Liver (tissue), 9 donors: ENCODE results near the gene SULT1C4. TPM values are rescaled to one million over a fixed set of nuclear protein-coding genes. Genes with fewer than 3 reads are reported as not detected.

Source experiments
- DNase-seq: peaks from one replicate; pipeline ENCODE4 v3.0.0-alpha.2; 2017; ENCODE audit warnings: low spot score
- H3K27ac ChIP-seq, 2 donors: one replicate each; pipeline ENCODE4 v1.7.0; 2013; ENCODE audit warnings: inconsistent platforms in 2 of 2, low read length in 2 of 2, control low read depth in 1 of 2, low read depth in 1 of 2, mild to moderate bottlenecking in 1 of 2
- H3K27me3 ChIP-seq, 4 donors: one replicate each; pipeline versions ENCODE4 v1.6.1 to v1.7.0; 2013; ENCODE audit warnings: low read length in 3 of 4, inconsistent platforms in 1 of 4, mild to moderate bottlenecking in 1 of 4, moderate library complexity in 1 of 4; ENCODE audit not compliant: control insufficient read depth in 4 of 4, insufficient read depth in 4 of 4
- H3K36me3 ChIP-seq, 4 donors: one replicate each; pipeline versions ENCODE4 v1.6.1 to v1.7.0; 2013; ENCODE audit warnings: low read length in 3 of 4, mild to moderate bottlenecking in 3 of 4, low read depth in 1 of 4, moderate library complexity in 1 of 4; ENCODE audit not compliant: control insufficient read depth in 4 of 4, insufficient read depth in 3 of 4
- H3K4me1 ChIP-seq, 4 donors: one replicate each; pipeline versions ENCODE4 v1.6.1 to v1.7.0; 2013; ENCODE audit warnings: low read length in 3 of 4, mild to moderate bottlenecking in 3 of 4, moderate library complexity in 1 of 4; ENCODE audit not compliant: control insufficient read depth in 4 of 4, insufficient read depth in 4 of 4
- H3K4me3 ChIP-seq, 3 donors: one replicate each; pipeline versions ENCODE4 v1.6.1 to v1.7.0; 2013; ENCODE audit warnings: low read length in 3 of 3, control low read depth in 1 of 3, low read depth in 1 of 3, mild to moderate bottlenecking in 1 of 3
- H3K9ac ChIP-seq, 2 donors: one replicate each; pipeline ENCODE4 v1.7.0; 2013; ENCODE audit warnings: low read length in 2 of 2, mild to moderate bottlenecking in 2 of 2, moderate library complexity in 2 of 2, control low read depth in 1 of 2, low read depth in 1 of 2
- H3K9me3 ChIP-seq, 4 donors: one replicate each; pipeline versions ENCODE4 v1.6.1 to v1.7.0; 2013; ENCODE audit warnings: low read length in 3 of 4; ENCODE audit not compliant: control insufficient read depth in 4 of 4
- EGR1 ChIP-seq, 2 donors: IDR thresholded peaks; 2 replicates each; pipeline ENCODE4 v1.6.1; 2016 to 2018; ENCODE audit warnings: antibody characterized with exemption in 2 of 2, low read depth in 2 of 2
- FOXA1 ChIP-seq: IDR thresholded peaks from 2 replicates; pipeline ENCODE4 v1.6.1; 2016; ENCODE audit warnings: antibody characterized with exemption
- FOXA2 ChIP-seq: IDR thresholded peaks from 2 replicates; pipeline ENCODE4 v1.6.1; 2016; ENCODE audit warnings: antibody characterized with exemption
- GABPA ChIP-seq, 2 donors: IDR thresholded peaks in 1 of 2; conservative IDR thresholded peaks in 1 of 2; 2 replicates each; pipeline ENCODE4 v1.6.1; 2016; ENCODE audit warnings: antibody characterized with exemption in 2 of 2, mild to moderate bottlenecking in 1 of 2, moderate library complexity in 1 of 2
- HNF4A ChIP-seq, 2 donors: conservative IDR thresholded peaks; 2 replicates each; pipeline ENCODE4 v1.6.1; 2016; ENCODE audit warnings: antibody characterized with exemption in 2 of 2, mild to moderate bottlenecking in 2 of 2
- HNF4G ChIP-seq: IDR thresholded peaks from 2 replicates; pipeline ENCODE4 v1.6.1; 2016; ENCODE audit warnings: antibody characterized with exemption
- JUND ChIP-seq, 2 donors: IDR thresholded peaks; 2 replicates each; pipeline ENCODE4 v1.6.1; 2016; ENCODE audit warnings: antibody characterized with exemption in 2 of 2
- NR2F2 ChIP-seq: IDR thresholded peaks from 2 replicates; pipeline ENCODE4 v1.6.1; 2016; ENCODE audit warnings: antibody characterized with exemption
- RAD21 ChIP-seq, 2 donors: IDR thresholded peaks; 2 replicates each; pipeline ENCODE4 v1.6.1; 2016; ENCODE audit warnings: antibody characterized with exemption in 2 of 2, mild to moderate bottlenecking in 2 of 2
- RXRA ChIP-seq, 2 donors: IDR thresholded peaks; 2 replicates each; pipeline ENCODE4 v1.6.1; 2017 to 2018; ENCODE audit warnings: antibody characterized with exemption in 2 of 2, mild to moderate bottlenecking in 1 of 2
- SP1 ChIP-seq: IDR thresholded peaks from 2 replicates; pipeline ENCODE4 v1.6.1; 2018; ENCODE audit warnings: antibody characterized with exemption, mild to moderate bottlenecking
- TAF1 ChIP-seq: conservative IDR thresholded peaks from 2 replicates; pipeline ENCODE4 v1.6.1; 2016; ENCODE audit warnings: antibody characterized with exemption, mild to moderate bottlenecking
- YY1 ChIP-seq: IDR thresholded peaks from 2 replicates; pipeline ENCODE4 v1.6.1; 2016; ENCODE audit warnings: antibody characterized with exemption, mild to moderate bottlenecking
- WGBS: extraction: QIAGEN DNeasy Blood & Tissue Kit; methylation state at CpG from one replicate; pipeline ENCODE4 v1.1.7; 2013; 5-methylcytosine and 5-hydroxymethylcytosine counted together
- polyA plus RNA-seq, 2 donors: library from polyadenylated mRNA; stranded (reverse) in 1 of 2; unstranded in 1 of 2; fragments of 200-250 nt in 1 of 2; fragments of >200 nt in 1 of 2; fragmentation: Nextera tagmentation in 1 of 2; extraction: Ambion mirVana in 1 of 2; gene quantifications; one replicate each; pipeline versions ENCODE4 v1.2.1 to v1.2.3, GENCODE V29; 2013 to 2015
- total RNA-seq, 2 donors: library from RNA; depleted of rRNA; stranded (reverse); fragments of >200 nt; gene quantifications; one replicate each; pipeline ENCODE4 v1.2.3, GENCODE V29; 2014
- TF ChIP-seq, protein P1 (sequence below): IDR thresholded peaks from 2 replicates; pipeline ENCODE4 v1.6.1; 2016; ENCODE audit warnings: antibody characterized with exemption, mild to moderate bottlenecking
- TF ChIP-seq, protein P2 (sequence below): IDR thresholded peaks from 2 replicates; pipeline ENCODE4 v1.6.1; 2016; ENCODE audit warnings: antibody characterized with exemption
- TF ChIP-seq, protein P3 (sequence below): IDR thresholded peaks from 2 replicates; pipeline ENCODE4 v1.6.1; 2016; ENCODE audit warnings: antibody characterized with exemption
- TF ChIP-seq, protein P4 (sequence below): fragments of 150-350 bp; IDR thresholded peaks from 2 replicates; pipeline ENCODE4 v1.5.1; 2017; ENCODE audit warnings: improper control_type of control experiment, low read depth, low read length; ENCODE audit not compliant: missing input control
- donor health status: healthy.
- donor health status: healthy.
- donor health status: healthy.
- donor health status: healthy.
- donor health status: healthy.

SULT1C4 gene
- total and polyA plus RNA-seq, 4 donors: 1.0 to 12.8 (median 1.3) TPM

DNA sequence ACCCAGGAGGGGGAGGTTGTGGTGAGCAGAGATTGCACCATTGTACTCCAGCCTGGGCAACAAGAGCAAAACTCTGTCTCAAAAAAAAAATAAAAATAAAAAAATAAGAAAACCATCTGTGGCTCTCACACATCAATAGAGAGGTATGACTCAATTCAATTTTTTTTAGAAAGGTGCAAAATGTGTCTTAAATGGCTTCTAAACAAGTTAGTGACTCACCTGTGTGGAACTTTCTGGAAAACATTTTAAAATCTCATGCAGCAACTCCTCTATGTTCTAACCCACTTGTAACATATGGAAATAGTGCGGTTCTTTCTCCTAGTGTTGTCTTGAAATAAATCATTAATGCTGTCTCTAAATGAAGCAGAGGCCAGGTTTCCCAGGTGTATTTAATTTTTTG is 10.7 kb upstream of the SULT1C4 start:
- DNase-seq: no peak
- H3K4me3 ChIP-seq: no peak overlapping the region
- TF ChIP-seq RXRA (IDR thresholded peaks at IDR 0.05): no peak
- TF ChIP-seq EGR1 (IDR thresholded peaks at IDR 0.05; ENCODE audit: low read depth in 2 of 2): no peak
- no peak overlapping the region for H3K27ac ChIP-seq
- H3K36me3 ChIP-seq: no peaks in the 10 kb centered on the region
- 99% methylated on average over 1 of the region's 1 CpG for WGBS
- no peak overlapping the region for H3K9ac ChIP-seq
- no peaks in the 10 kb centered on the region for H3K4me1 ChIP-seq
- H3K9me3 ChIP-seq: peaks cover 0 to 3% (median 0%) of the 10 kb centered on the region in 4 donors
- no peaks in the 10 kb centered on the region for H3K27me3 ChIP-seq

DNA sequence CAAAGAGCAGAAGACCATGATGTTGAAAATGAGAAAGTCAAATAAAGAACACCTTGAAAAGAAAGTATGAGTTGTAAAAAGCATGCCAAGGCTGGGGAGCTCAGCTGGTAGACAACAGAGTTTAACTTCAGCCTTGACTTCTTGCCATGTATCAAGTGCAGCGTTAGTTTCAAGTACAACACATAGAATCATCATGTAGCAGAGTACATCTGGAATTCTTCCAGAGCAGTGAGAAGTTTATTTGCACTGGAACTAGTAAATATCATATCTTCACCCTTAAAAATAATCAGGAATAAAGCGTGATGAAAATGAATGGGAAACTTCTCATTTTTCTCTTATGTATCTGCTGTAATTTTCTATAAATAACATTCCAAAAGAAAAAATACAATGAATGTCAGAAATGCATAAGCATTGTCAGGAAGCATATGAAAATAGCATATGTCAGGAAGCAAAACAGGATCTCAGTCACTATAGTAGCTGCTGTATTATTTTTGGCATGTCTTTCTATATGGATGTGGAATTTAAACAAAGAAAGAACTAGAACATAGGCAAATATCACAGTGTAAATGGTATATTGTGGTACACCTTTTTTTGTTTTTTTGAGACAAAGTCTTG is 10.1 kb upstream of the SULT1C4 start:
- Histone ChIP-seq H3K4me1 (no peaks in the 10 kb centered on the region), H3K9me3 (peaks cover 0 to 3% (median 0%) of the 10 kb centered on the region in 4 donors), H3K36me3 (no peaks in the 10 kb centered on the region), H3K27ac (no peak overlapping the region), H3K27me3 (no peaks in the 10 kb centered on the region), H3K4me3 (no peak overlapping the region), H3K9ac (no peak overlapping the region)
- DNase-seq: no peak
- TF ChIP-seq YY1 (no peak), SP1 (no peak), RXRA (IDR thresholded peaks at IDR 0.05) (no peak)
- TF ChIP-seq, protein P1, sequence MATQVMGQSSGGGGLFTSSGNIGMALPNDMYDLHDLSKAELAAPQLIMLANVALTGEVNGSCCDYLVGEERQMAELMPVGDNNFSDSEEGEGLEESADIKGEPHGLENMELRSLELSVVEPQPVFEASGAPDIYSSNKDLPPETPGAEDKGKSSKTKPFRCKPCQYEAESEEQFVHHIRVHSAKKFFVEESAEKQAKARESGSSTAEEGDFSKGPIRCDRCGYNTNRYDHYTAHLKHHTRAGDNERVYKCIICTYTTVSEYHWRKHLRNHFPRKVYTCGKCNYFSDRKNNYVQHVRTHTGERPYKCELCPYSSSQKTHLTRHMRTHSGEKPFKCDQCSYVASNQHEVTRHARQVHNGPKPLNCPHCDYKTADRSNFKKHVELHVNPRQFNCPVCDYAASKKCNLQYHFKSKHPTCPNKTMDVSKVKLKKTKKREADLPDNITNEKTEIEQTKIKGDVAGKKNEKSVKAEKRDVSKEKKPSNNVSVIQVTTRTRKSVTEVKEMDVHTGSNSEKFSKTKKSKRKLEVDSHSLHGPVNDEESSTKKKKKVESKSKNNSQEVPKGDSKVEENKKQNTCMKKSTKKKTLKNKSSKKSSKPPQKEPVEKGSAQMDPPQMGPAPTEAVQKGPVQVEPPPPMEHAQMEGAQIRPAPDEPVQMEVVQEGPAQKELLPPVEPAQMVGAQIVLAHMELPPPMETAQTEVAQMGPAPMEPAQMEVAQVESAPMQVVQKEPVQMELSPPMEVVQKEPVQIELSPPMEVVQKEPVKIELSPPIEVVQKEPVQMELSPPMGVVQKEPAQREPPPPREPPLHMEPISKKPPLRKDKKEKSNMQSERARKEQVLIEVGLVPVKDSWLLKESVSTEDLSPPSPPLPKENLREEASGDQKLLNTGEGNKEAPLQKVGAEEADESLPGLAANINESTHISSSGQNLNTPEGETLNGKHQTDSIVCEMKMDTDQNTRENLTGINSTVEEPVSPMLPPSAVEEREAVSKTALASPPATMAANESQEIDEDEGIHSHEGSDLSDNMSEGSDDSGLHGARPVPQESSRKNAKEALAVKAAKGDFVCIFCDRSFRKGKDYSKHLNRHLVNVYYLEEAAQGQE: no peak
- 42% methylated on average over 2 of the region's 2 CpGs for WGBS

DNA sequence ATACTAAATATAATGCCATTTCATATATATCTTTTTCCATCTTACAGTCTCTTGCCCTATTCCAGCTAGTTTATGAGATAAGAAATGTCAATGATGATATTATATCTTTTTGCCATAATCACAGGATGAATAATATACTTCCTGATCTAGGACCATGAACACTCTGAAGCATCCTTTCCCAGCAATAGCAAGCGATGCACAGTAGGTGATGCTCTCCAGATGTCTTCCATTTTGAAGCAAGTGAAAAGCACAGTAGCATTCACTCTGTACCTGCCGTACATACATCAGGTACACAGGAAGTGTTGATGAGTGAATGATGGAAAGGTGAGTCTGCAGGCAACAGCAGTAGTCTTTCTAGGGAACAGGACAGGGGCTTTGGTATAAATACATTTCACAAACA is 8.6 kb upstream of the SULT1C4 start:
- TF ChIP-seq EGR1 (IDR thresholded peaks at IDR 0.05; ENCODE audit: low read depth in 2 of 2) (no peak), TAF1 (no peak), RXRA (IDR thresholded peaks at IDR 0.05) (no peak), HNF4A (conservative IDR thresholded peaks at IDR 0.05) (no peak), NR2F2 (no peak), FOXA1 (no peak), GABPA (IDR thresholded peaks at IDR 0.05 in 1 of 2, conservative IDR thresholded peaks at IDR 0.05 in 1 of 2) (no peak), JUND (IDR thresholded peaks at IDR 0.05) (no peak), RAD21 (IDR thresholded peaks at IDR 0.05) (no peak), YY1 (no peak), FOXA2 (no peak), HNF4G (no peak)
- TF ChIP-seq, protein P1: no peak
- TF ChIP-seq, protein P2, sequence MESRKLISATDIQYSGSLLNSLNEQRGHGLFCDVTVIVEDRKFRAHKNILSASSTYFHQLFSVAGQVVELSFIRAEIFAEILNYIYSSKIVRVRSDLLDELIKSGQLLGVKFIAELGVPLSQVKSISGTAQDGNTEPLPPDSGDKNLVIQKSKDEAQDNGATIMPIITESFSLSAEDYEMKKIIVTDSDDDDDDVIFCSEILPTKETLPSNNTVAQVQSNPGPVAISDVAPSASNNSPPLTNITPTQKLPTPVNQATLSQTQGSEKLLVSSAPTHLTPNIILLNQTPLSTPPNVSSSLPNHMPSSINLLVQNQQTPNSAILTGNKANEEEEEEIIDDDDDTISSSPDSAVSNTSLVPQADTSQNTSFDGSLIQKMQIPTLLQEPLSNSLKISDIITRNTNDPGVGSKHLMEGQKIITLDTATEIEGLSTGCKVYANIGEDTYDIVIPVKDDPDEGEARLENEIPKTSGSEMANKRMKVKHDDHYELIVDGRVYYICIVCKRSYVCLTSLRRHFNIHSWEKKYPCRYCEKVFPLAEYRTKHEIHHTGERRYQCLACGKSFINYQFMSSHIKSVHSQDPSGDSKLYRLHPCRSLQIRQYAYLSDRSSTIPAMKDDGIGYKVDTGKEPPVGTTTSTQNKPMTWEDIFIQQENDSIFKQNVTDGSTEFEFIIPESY: no peak
- TF ChIP-seq, protein P3, sequence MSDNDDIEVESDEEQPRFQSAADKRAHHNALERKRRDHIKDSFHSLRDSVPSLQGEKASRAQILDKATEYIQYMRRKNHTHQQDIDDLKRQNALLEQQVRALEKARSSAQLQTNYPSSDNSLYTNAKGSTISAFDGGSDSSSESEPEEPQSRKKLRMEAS: no peak
- TF ChIP-seq, protein P4, sequence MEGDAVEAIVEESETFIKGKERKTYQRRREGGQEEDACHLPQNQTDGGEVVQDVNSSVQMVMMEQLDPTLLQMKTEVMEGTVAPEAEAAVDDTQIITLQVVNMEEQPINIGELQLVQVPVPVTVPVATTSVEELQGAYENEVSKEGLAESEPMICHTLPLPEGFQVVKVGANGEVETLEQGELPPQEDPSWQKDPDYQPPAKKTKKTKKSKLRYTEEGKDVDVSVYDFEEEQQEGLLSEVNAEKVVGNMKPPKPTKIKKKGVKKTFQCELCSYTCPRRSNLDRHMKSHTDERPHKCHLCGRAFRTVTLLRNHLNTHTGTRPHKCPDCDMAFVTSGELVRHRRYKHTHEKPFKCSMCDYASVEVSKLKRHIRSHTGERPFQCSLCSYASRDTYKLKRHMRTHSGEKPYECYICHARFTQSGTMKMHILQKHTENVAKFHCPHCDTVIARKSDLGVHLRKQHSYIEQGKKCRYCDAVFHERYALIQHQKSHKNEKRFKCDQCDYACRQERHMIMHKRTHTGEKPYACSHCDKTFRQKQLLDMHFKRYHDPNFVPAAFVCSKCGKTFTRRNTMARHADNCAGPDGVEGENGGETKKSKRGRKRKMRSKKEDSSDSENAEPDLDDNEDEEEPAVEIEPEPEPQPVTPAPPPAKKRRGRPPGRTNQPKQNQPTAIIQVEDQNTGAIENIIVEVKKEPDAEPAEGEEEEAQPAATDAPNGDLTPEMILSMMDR: no peak
- H3K9me3 ChIP-seq: peaks cover 0 to 3% (median 0%) of the 10 kb centered on the region in 4 donors
- no peak overlapping the region for H3K9ac ChIP-seq
- H3K27me3 ChIP-seq: no peaks in the 10 kb centered on the region
- no peak overlapping the region for H3K27ac ChIP-seq
- WGBS: 87% methylated on average over 2 of the region's 2 CpGs
- H3K4me1 ChIP-seq: no peaks in the 10 kb centered on the region
- H3K4me3 ChIP-seq: no peak overlapping the region
- H3K36me3 ChIP-seq: no peaks in the 10 kb centered on the region
- DNase-seq: no peak
